ENCODE results near the gene CASQ2. TPM values are rescaled to one million over a fixed set of nuclear protein-coding genes. Genes with fewer than 3 reads are reported as not detected.

CASQ2 gene
- total and polyA plus RNA-seq, 2 donors (not counting 3 experiments of a cell fraction or from before 2014, with no cell fraction given) = not detected

- Histone ChIP-seq H3K27me3 (ENCODE audit: control insufficient read depth in 2 of 2, insufficient read depth in 2 of 2, low read length in 2 of 2) (no peaks in the 10 kb centered on the region), H3K9me1 (replicated peaks; ENCODE audit: control insufficient read depth, extremely low read depth, insufficient read depth, low read length) (no peaks in the 10 kb centered on the region), H3K4me2 (ENCODE audit: insufficient read depth, low read length) (no peak overlapping the region), H3K9me3 (replicated peaks; ENCODE audit: control insufficient read depth, insufficient read depth, low read length) (no peaks in the 10 kb centered on the region), H3K79me2 (ENCODE audit: control insufficient read depth, insufficient read depth, low read length) (no peaks in the 10 kb centered on the region), H3K4me3 (replicated peaks in 1 of 3; ENCODE audit: insufficient read depth in 1 of 3, low read depth in 1 of 3, low read length in 3 of 3) (no peak overlapping the region), H2AFZ (ENCODE audit: low read depth, low read length) (no peak overlapping the region), H3K27ac (ENCODE audit: insufficient read depth, low read depth, low read length) (no peak overlapping the region), H3K4me1 (ENCODE audit: control insufficient read depth, extremely low read depth, insufficient read depth, low read length) (no peaks in the 10 kb centered on the region), H4K20me1 (replicated peaks; ENCODE audit: control insufficient read depth, extremely low read depth, insufficient read depth, low read length) (no peaks in the 10 kb centered on the region), H3K36me3 (ENCODE audit: control insufficient read depth in 2 of 2, extremely low read depth in 1 of 2, insufficient read depth in 2 of 2, low read length in 2 of 2) (peaks cover 3 to 12% of the 10 kb centered on the region in 2 experiments), H3K9ac (replicated peaks; ENCODE audit: extremely low read depth, insufficient read depth, low read length) (no peak overlapping the region)
- ChIA-PET CTCF (interaction anchor here (2.6 to 5.8 kb wide), 2 partner anchors 14 to 84 kb away, joined by 9 to 24 read pairs; no protein-coding TSS in a partner anchor), POLR2A (no interaction called here)
- DNase-seq (ENCODE audit: low read depth, low spot score) (no peak), FAIRE-seq (no peak)
- TF ChIP-seq JUN (IDR thresholded peaks at IDR 0.05; ENCODE audit: borderline replicate concordance, insufficient read depth, insufficient read length, low read depth) = no peak
- TF ChIP-seq GATA2 (IDR thresholded peaks at IDR 0.05; ENCODE audit: insufficient read depth, insufficient read length, low read depth, low read length) = no peak
- no peak for TF ChIP-seq MYC (IDR thresholded peaks at IDR 0.05; ENCODE audit: low read depth, low read length)
- TF ChIP-seq FOS (IDR thresholded peaks at IDR 0.05; ENCODE audit: borderline replicate concordance, insufficient read depth, low read length) = no peak
- TF ChIP-seq CTCF (IDR thresholded peaks at IDR 0.05; ENCODE audit: extremely low read depth in 1 of 2, insufficient read depth in 1 of 2, low read depth in 1 of 2, low read length in 2 of 2) = no peak
- TF ChIP-seq EZH2 (IDR thresholded peaks at IDR 0.05; ENCODE audit: borderline replicate concordance, low read depth, low read length, severe bottlenecking) = no peak
- no peak for TF ChIP-seq MAX (IDR thresholded peaks at IDR 0.05; ENCODE audit: insufficient read depth, insufficient read length)
- no peak for TF ChIP-seq POLR2A (IDR thresholded peaks at IDR 0.05; ENCODE audit: low read depth, low read length)
- TF ChIP-seq POLR2AphosphoS5 (IDR thresholded peaks at IDR 0.05; ENCODE audit: insufficient read depth, low read depth, low read length) = no peak
- no TSS peak for BruUV-seq (replicated peaks)
- dilution Hi-C loops (cut with MboI; ENCODE audit: extremely low pct_ligation_motif_present, low sequenced_read_pairs) = no loop called here
- intact Hi-C loops (cut with micrococcal nuclease) = loop anchor here (5.0 kb wide), 1 partner anchor 50 kb away; the partner anchor contains the start of gene VANGL1
Measured at GRCh38 chr1:115692224-115692623, 76.3 kb downstream of the CASQ2 start.

Data from endothelial cell of umbilical vein (primary cell).